AG09309 (cell line): Measurements from ENCODE around the gene AWAT2.

Experiments
- DNase-seq: peaks from one replicate; pipeline ENCODE4 v3.0.0-alpha.2; 2010; ENCODE audit warnings: low read depth
- H3K4me3 ChIP-seq: 2 replicates; pipeline ENCODE4 v1.5.1; 2011; ENCODE audit warnings: mild to moderate bottlenecking, low read depth, low read length, moderate library complexity; ENCODE audit not compliant: control insufficient read depth
- TF ChIP-seq, protein P1 (sequence below): IDR thresholded peaks from 2 replicates; pipeline ENCODE4 v1.5.1; 2011; ENCODE audit warnings: mild to moderate bottlenecking, low read depth, low read length, inconsistent platforms; ENCODE audit not compliant: insufficient read depth, control insufficient read depth; ENCODE audit errors: missing control alignments

Gene AWAT2

DNA sequence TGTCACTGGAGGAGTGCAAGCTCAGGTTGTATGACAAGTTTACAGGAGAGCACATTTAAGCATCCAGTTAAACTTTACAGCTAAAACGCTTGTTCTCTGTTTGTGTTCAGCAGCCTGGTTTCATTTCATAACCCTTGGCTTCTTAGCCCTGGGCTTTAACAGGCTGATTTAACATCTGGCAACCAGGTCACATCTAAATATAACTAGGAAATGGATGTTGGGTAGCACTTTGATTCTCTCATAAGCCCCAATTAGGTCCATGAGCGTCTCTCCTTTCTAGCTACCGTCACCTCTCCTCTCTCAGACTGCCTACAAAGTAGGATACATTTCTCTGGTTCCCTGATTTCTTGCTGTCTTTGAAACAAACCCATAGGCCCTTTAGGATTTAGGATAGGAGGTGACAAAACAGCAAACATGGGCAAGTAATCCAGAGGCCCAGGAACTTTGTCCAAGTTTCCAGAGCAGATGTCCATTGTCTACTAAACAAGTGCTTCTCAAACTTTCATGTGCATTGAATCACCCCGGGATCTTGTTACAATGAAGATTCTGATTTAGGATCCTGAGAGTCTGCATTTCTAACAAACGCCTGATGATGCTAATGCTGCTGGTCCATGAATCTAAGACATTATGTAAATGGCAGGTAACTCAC is 35.0 kb upstream of the AWAT2 start:
- TF ChIP-seq, protein P1, sequence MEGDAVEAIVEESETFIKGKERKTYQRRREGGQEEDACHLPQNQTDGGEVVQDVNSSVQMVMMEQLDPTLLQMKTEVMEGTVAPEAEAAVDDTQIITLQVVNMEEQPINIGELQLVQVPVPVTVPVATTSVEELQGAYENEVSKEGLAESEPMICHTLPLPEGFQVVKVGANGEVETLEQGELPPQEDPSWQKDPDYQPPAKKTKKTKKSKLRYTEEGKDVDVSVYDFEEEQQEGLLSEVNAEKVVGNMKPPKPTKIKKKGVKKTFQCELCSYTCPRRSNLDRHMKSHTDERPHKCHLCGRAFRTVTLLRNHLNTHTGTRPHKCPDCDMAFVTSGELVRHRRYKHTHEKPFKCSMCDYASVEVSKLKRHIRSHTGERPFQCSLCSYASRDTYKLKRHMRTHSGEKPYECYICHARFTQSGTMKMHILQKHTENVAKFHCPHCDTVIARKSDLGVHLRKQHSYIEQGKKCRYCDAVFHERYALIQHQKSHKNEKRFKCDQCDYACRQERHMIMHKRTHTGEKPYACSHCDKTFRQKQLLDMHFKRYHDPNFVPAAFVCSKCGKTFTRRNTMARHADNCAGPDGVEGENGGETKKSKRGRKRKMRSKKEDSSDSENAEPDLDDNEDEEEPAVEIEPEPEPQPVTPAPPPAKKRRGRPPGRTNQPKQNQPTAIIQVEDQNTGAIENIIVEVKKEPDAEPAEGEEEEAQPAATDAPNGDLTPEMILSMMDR = no peak
- DNase-seq = no peak
- H3K4me3 ChIP-seq = no peak overlapping the region

DNA sequence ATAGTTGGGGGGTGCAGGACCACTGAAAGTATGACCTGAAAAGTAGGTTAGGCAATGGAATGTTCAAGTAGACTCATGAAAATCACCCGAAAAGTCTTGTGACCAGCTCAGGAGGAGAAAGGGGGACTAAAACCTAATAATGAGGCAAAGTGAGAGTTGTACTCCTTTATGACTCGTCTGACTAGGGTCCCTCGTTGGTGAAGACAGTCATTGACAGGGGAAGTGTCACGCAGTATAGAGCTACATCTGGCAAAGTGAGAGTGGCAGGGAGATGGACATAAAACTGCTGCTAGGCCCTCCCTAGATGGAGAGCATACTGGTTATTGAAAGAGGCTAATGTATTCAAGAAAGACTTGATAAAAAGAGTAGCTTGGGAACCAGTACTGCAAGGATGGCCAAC is 33.0 kb upstream of the AWAT2 start:
- DNase-seq = no peak
- TF ChIP-seq, protein P1 = no peak
- no peak overlapping the region for H3K4me3 ChIP-seq

DNA sequence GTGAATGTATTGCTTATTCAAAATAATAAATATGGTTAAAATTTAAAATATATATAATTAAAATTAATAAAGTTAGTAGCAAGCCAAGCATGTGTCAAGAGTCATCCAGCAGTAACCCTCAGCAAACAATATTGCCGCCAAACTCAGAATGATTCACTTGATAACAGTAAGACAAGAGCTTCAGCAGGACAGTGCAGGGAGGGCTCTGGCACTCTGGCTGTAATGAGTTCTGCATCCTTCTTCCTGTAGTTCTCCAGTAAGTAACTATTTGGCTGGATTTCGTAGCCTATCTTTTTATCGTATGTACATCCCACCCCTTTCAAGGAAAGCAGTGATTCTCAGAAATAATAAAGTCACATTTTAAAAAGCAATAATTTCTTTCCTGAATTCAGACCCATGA is 30.1 kb upstream of the AWAT2 start:
- TF ChIP-seq, protein P1 = no peak
- no peak overlapping the region for H3K4me3 ChIP-seq
- DNase-seq = no peak

DNA sequence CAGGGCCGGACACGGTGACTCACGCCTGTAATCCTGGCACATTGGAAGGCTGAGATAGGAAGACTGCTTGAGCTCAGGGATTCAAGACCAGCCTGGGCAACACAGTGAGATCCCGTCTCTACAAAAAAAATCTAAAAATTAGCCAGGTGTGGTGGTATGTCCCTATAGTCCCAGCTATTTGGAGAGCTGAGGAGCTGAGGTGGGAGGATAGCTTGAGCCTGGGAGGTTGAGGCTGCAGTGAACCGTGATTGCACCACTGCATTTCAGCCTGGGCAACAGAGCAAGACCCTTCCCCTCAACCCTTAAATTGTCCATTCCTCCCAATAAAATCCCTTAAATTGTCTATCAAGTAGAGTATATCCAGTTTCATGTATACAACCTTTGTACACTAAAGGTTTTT is 29.6 kb upstream of the AWAT2 start:
- TF ChIP-seq, protein P1 = no peak
- H3K4me3 ChIP-seq = no peak overlapping the region
- no peak for DNase-seq

DNA sequence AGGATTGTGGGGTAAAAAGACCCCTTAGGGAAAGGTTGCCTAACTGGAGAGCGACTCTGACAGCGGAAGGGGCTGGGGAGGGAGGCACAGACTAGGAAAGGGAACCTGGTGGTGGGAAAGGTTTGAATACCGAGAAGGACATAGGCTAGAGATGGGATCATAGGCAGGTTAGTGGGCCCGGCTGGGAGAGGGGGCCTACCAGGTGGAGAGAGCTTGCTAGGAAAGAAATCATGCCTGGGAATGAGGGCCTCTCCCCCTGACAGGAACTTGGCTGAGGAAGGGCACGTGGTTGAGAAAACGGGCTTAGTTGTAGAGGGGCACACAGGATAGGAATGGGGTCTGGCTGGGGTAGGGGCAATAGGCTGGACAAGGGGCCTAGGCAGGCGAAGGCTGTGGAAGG is 16.9 kb upstream of the AWAT2 start:
- no peak for DNase-seq
- no peak overlapping the region for H3K4me3 ChIP-seq
- TF ChIP-seq, protein P1 = no peak

DNA sequence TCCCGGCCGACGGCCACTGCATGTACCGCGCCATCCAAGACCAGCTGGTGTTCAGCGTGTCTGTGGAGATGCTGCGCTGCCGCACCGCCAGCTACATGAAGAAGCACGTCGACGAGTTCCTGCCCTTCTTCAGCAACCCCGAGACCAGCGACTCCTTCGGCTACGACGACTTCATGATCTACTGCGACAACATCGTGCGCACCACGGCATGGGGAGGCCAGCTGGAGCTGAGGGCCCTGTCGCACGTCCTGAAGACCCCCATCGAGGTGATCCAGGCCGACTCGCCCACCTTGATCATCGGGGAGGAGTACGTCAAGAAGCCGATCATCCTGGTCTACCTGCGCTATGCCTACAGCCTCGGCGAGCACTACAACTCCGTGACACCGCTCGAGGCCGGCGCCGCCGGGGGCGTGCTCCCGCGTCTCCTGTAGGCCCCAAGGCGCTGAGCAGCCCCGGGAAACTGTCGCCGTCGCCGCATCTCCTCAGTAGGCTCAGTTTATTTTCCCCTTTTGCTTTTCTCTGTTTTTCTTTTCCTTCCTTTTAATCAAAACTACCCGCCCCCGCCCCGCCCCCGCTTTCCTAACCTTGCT is 13.3 kb upstream of the AWAT2 start:
- no peak for DNase-seq
- TF ChIP-seq, protein P1 = no peak
- no peak overlapping the region for H3K4me3 ChIP-seq
